ENCODE data around the gene UBE2B. TPM values are rescaled to one million over a fixed set of nuclear protein-coding genes. Genes with fewer than 3 reads are reported as not detected.

UBE2B gene
- total RNA-seq, 6 experiments from 2014 or later, result 85.0 to 105 (median 95.6) TPM

DNA sequence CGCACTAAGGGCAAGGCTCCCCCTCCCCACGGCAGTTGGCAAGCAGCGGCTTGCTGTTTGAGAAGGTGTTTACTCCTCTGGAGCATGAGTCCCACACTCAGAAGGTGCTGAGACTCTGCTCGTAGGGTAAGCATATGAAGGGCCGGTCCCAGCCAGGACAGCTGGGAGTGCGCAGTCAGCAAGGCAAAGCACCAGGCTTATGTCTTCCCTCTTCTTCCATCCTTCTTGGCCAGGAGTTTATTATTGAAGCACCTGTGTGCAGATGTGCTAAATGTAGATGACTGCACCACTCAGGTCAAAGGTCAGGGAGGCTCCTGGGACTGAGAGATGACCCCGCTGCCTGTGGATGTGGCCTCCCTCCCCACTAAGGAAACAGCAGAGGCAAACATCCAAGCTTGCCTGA is 67.4 kb downstream of the UBE2B start:
- no peak for DNase-seq
- peaks cover 67% of the 10 kb centered on the region for H3K4me1 Mint-ChIP-seq (ENCODE audit: low read depth)
- TF ChIP-seq, protein P1, sequence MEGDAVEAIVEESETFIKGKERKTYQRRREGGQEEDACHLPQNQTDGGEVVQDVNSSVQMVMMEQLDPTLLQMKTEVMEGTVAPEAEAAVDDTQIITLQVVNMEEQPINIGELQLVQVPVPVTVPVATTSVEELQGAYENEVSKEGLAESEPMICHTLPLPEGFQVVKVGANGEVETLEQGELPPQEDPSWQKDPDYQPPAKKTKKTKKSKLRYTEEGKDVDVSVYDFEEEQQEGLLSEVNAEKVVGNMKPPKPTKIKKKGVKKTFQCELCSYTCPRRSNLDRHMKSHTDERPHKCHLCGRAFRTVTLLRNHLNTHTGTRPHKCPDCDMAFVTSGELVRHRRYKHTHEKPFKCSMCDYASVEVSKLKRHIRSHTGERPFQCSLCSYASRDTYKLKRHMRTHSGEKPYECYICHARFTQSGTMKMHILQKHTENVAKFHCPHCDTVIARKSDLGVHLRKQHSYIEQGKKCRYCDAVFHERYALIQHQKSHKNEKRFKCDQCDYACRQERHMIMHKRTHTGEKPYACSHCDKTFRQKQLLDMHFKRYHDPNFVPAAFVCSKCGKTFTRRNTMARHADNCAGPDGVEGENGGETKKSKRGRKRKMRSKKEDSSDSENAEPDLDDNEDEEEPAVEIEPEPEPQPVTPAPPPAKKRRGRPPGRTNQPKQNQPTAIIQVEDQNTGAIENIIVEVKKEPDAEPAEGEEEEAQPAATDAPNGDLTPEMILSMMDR (IDR thresholded peaks at IDR 0.05), result no peak
- no peaks in the 10 kb centered on the region for H3K36me3 Mint-ChIP-seq (ENCODE audit: low read depth)
- peak overlapping the region; percentile 98 for H3K27ac Mint-ChIP-seq
- H3K27me3 Mint-ChIP-seq (ENCODE audit: insufficient read depth), result no peaks in the 10 kb centered on the region; the same call in 1 of the 2 replicates
- H3K4me3 Mint-ChIP-seq, result peak overlapping the region; percentile 51
- no peaks in the 10 kb centered on the region for H3K9me3 Mint-ChIP-seq

DNA sequence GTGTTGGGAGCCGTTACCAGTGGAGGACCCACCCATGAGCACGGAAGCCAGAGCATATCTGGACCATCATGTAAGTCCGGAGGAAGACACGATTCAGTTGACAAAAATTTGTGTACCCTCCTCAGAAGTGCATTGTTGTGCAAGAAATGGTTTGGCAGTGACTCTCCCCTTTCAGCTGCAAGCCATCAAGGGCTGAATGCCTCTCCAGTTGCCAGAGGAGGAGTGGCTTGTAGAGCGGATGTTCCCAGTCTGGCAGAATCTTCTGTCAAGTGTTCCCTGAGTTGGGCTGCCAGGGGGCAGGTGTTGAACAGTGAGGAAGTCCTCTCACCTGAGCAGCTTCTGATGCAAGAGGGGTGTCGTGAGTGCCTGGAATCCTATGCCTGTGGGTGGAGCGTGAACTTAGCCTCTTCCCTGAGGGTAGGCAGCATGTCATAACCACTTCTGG is 67.9 kb downstream of the UBE2B start:
- peaks cover 64% of the 10 kb centered on the region for H3K4me1 Mint-ChIP-seq (ENCODE audit: low read depth)
- TF ChIP-seq, protein P1 (IDR thresholded peaks at IDR 0.05), result peak; percentile 24; the same call in 1 of the 2 replicates
- H3K36me3 Mint-ChIP-seq (ENCODE audit: low read depth), result no peaks in the 10 kb centered on the region
- H3K27me3 Mint-ChIP-seq (ENCODE audit: insufficient read depth), result no peaks in the 10 kb centered on the region; the same call in 1 of the 2 replicates
- peak overlapping the region; percentile 98 for H3K27ac Mint-ChIP-seq
- peak; percentile 92 for DNase-seq
- peak overlapping the region; percentile 46 for H3K4me3 Mint-ChIP-seq
- no peaks in the 10 kb centered on the region for H3K9me3 Mint-ChIP-seq

DNA sequence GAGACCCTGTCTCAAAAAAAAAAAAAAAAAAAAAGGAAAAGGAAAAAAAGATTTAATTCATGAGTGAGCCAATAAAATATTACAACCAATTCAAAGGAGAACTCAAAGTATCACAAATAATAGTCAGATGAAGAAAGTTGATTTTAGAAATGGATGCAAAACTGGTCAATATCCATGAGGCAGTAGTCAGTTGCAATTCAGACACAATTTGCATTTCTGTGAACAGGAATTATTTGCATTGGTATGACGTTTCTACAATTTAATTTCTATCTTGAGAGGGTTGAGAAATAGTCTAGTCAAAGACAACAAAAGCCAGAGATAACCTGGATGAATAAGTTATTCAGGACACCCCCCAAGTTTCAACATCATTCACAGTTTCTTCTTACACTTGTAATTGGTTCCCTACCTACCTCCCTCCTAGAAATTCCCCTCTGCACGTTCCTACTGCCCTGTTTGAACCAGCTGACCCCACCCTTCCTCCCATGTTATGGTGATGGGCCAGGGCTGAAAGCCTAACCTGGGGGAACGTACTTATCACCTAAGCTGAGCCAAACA is 68.9 kb downstream of the UBE2B start:
- no peak overlapping the region for H3K27ac Mint-ChIP-seq
- no peak for DNase-seq
- H3K4me3 Mint-ChIP-seq, result no peak overlapping the region
- H3K9me3 Mint-ChIP-seq, result no peaks in the 10 kb centered on the region
- TF ChIP-seq, protein P1 (IDR thresholded peaks at IDR 0.05), result no peak
- H3K27me3 Mint-ChIP-seq (ENCODE audit: insufficient read depth), result no peaks in the 10 kb centered on the region
- H3K36me3 Mint-ChIP-seq (ENCODE audit: low read depth), result no peaks in the 10 kb centered on the region
- H3K4me1 Mint-ChIP-seq (ENCODE audit: low read depth), result peaks cover 59% of the 10 kb centered on the region

Other genes with a start within 250 kb of the UBE2B start
- 100 to 1,000 TPM; 419 to 474 (median 442) TPM for gene SKP1, start 194.6 kb upstream of the UBE2B start, total RNA-seq (2021; fragmentation: NEBNext Ultra II Directional; extraction: Animal tissue kit (Norgen Biotek cat#: 25700))
- 100 to 1,000 TPM; 153 to 172 (median 156) TPM for gene PPP2CA, start 145.5 kb upstream of the UBE2B start, total RNA-seq (2021; fragmentation: NEBNext Ultra II Directional; extraction: Animal tissue kit (Norgen Biotek cat#: 25700))
- gene CDKL3, start 4.4 kb upstream of the UBE2B start, total RNA-seq (2021; fragmentation: NEBNext Ultra II Directional; extraction: Animal tissue kit (Norgen Biotek cat#: 25700)), result 1 to 10 TPM; 1.4 to 3.2 (median 2.2) TPM
- gene CDKN2AIPNL, start 40.3 kb downstream of the UBE2B start, total RNA-seq (2021; fragmentation: NEBNext Ultra II Directional; extraction: Animal tissue kit (Norgen Biotek cat#: 25700)), result 10 to 100 TPM; 23.3 to 30.2 (median 28.4) TPM
- gene JADE2, start 154.1 kb downstream of the UBE2B start, total RNA-seq (2021; fragmentation: NEBNext Ultra II Directional; extraction: Animal tissue kit (Norgen Biotek cat#: 25700)), result 10 to 100 TPM; 32.8 to 41.0 (median 39.6) TPM

Measured in HFFc6 (cell line).